HCT116 (cell line): ENCODE measurements around the gene TMEM198.

Source experiments
- CTCF ChIP-seq, 3 experiments: fragments of 200-600 bp in 1 of 3; sonication (generic) in 1 of 3; IDR thresholded peaks in 2 of 3; conservative IDR thresholded peaks in 1 of 3; 2 replicates each; pipeline ENCODE4 v1.5.1; 2012 to 2017; ENCODE audit warnings: low read depth in 2 of 3, low read length in 2 of 3, antibody characterized with exemption in 1 of 3, borderline replicate concordance in 1 of 3, control low read depth in 1 of 3, mild to moderate bottlenecking in 1 of 3, mixed read lengths in 1 of 3, mixed run types in 1 of 3, moderate library complexity in 1 of 3; ENCODE audit not compliant: insufficient read depth in 1 of 3
- EGR1 ChIP-seq: IDR thresholded peaks from 2 replicates; pipeline ENCODE4 v1.6.1; 2012; ENCODE audit warnings: low read depth
- EZH2 ChIP-seq: fragments of 200-600 bp; sonication (generic); IDR thresholded peaks from 2 replicates; pipeline ENCODE4 v1.6.1; 2017; ENCODE audit warnings: antibody characterized with exemption, mixed run types
- FOSL1 ChIP-seq: IDR thresholded peaks from 2 replicates; pipeline ENCODE4 v1.6.1; 2012; ENCODE audit warnings: low read depth
- JUND ChIP-seq: IDR thresholded peaks from 2 replicates; pipeline ENCODE4 v1.6.1; 2012
- MAX ChIP-seq: IDR thresholded peaks from 2 replicates; pipeline ENCODE4 v1.6.1; 2012
- POLR2AphosphoS5 ChIP-seq: IDR thresholded peaks from 2 replicates; pipeline ENCODE4 v1.6.1; 2011; ENCODE audit warnings: mild to moderate bottlenecking, low read depth, low read length, moderate library complexity
- RAD21 ChIP-seq: IDR thresholded peaks from 2 replicates; pipeline ENCODE4 v1.6.1; 2012; ENCODE audit warnings: low read depth, mild to moderate bottlenecking
- REST ChIP-seq: IDR thresholded peaks from 2 replicates; pipeline ENCODE4 v1.6.1; 2012; ENCODE audit warnings: low read depth
- SP1 ChIP-seq: IDR thresholded peaks from 2 replicates; pipeline ENCODE4 v1.6.1; 2012; ENCODE audit warnings: low read depth
- YY1 ChIP-seq: IDR thresholded peaks from 2 replicates; pipeline ENCODE4 v1.6.1; 2011; ENCODE audit warnings: low read length, low read depth, moderate library complexity, mild to moderate bottlenecking; ENCODE audit not compliant: insufficient replicate concordance; ENCODE audit errors: extremely low read depth
- ZBTB33 ChIP-seq: IDR thresholded peaks from 2 replicates; pipeline ENCODE4 v1.6.1; 2011; ENCODE audit warnings: mild to moderate bottlenecking, low read length, moderate library complexity; ENCODE audit not compliant: insufficient replicate concordance; ENCODE audit errors: extremely low read depth
- ZFX ChIP-seq: fragments of 450-650 bp; IDR thresholded peaks from 2 replicates; pipeline ENCODE4 v1.6.1; 2017

- TF ChIP-seq EZH2, result no peak
- TF ChIP-seq POLR2AphosphoS5, result no peak
- TF ChIP-seq CTCF (IDR thresholded peaks at IDR 0.05 in 2 of 3, conservative IDR thresholded peaks at IDR 0.05 in 1 of 3; ENCODE audit: borderline replicate concordance in 1 of 3, insufficient read depth in 1 of 3, low read depth in 2 of 3, low read length in 2 of 3), result no peak
- TF ChIP-seq YY1, result no peak
- TF ChIP-seq FOSL1, result no peak
- no peak for TF ChIP-seq RAD21
- TF ChIP-seq MAX, result no peak
- no peak for TF ChIP-seq ZFX
- TF ChIP-seq EGR1, result no peak
- TF ChIP-seq REST, result no peak
- no peak for TF ChIP-seq ZBTB33
- no peak for TF ChIP-seq JUND
- TF ChIP-seq SP1, result no peak
Measured at GRCh38 chr2:219566640-219567039, 22.8 kb downstream of the TMEM198 start.
